Measurements from ENCODE around the gene RFPL3.

- TF ChIP-seq SIN3A (IDR thresholded peaks at IDR 0.05; ENCODE audit: borderline replicate concordance, insufficient read depth, low read length) (no peak), POLR2AphosphoS5 (IDR thresholded peaks at IDR 0.05; ENCODE audit: low read depth, low read length) (no peak), TAF1 (IDR thresholded peaks at IDR 0.05; ENCODE audit: borderline replicate concordance, insufficient read depth, low read length) (no peak)
Measured at GRCh38 chr22:32327596-32328171, 30.0 kb upstream of the RFPL3 start.

All from PFSK-1 (cell line).